Cardiac septum (tissue), 1 donor: ENCODE data around the gene DDX56. TPM values are rescaled to one million over a fixed set of nuclear protein-coding genes. Genes with fewer than 3 reads are reported as not detected.
A peak's percentile ranks its signal among the peaks of the same experiment; 100 is the strongest.
"Not testable (repeated sequence)": the region's sequence is repeated elsewhere in the genome, so short reads cannot be mapped to it uniquely, and the experiment has no call there.

Experiments
- DNase-seq: peaks from one replicate; pipeline ENCODE4 v3.0.0-alpha.2; 2020; ENCODE audit warnings: low spot score
- intact Hi-C: fragments of 100-400 bp; cut with DNase I; formaldehyde crosslinking; loops from one replicate; pipeline ENCODE4 v1.14.0; 2022
- total RNA-seq: library from RNA; stranded (reverse); fragmentation: NEBNext Ultra II Directional; extraction: Animal tissue kit (Norgen Biotek cat#: 25700); gene quantifications from one replicate; pipeline ENCODE4 v1.2.1, GENCODE V29; 2021
- donor health status: DM: no; HTN: no; CAD: no.

The DDX56 gene
- total RNA-seq, 1 donor from 2014 or later: 25.9 TPM

DNA sequence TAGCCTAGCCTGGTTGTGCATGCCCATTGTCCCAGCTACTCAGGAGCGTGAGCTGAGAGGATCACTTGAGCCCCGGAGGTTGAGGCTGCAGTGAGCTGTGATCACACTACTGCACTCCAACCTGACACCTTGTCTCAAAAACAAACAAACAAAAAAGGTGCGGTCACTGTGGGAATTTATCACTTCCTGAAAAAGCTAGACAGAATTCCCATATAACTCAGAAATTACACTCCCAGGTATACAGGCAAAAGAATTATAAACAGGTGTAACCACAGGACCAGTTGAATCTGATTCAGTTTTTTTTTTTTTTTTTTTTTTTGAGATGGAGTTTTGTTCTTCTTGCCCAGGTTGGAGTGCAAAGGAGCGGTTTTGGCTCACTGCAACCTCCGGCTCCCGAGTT lies 29.5 kb upstream of the DDX56 start:
- intact Hi-C loops: no loop called here
- no peak for DNase-seq

- intact Hi-C loops: no loop called here
- DNase-seq: no peak
Measured at GRCh38 chr7:44602576-44602910, 28.8 kb upstream of the DDX56 start.

DNA sequence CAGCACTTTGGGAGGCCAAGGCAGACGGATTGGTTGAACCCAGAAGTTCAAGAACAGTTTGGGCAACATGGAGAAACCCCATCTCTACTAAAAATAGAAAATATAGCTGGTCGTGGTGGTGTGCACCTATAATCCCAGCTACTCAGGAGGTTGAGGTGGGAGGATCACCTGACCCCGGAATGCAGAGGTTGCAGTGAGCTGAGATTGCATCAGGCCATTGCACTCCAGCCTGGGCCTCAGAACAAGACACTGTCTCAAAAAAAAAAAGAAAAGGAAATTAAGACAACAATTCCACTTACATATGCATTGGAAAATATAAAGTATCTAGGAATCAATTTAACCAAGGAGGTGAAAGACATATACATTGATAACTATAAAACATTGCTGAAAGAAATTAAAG lies 25.5 kb upstream of the DDX56 start:
- intact Hi-C loops: loop anchor here (5.0 kb wide), 1 partner anchor 148 kb away; the partner anchor contains the start of gene ZMIZ2

DNA sequence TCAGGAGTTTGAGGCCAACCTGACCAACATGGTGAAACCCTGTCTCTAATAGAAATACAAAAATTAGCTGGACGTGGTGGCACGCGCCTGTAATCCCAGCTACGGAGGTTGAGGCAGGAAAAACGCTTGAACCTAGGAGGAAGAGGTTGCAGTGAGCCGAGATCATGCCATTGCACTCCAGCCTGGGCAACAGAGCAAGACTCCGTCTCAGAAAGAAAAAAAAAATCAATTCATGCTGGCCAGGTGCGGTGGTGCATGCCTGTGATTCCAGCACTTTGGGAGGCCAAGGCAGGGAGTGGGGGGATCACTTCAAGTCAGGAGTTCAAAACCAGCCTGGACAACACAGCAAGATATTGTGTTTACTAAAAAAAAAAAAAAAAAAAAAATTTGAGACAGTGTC lies 23.5 kb upstream of the DDX56 start:
- intact Hi-C loops: loop anchor here (5.0 kb wide), 1 partner anchor 150 kb away; the partner anchor contains the start of gene ZMIZ2
- DNase-seq: not testable (repeated sequence)

More for the DNA sequence above, 25.5 kb upstream of the DDX56 start:
- no peak for DNase-seq

- intact Hi-C loops: loop anchor here (5.0 kb wide), 1 partner anchor 151 kb away; the partner anchor contains the start of gene ZMIZ2
Measured at GRCh38 chr7:44595934-44596635, 22.4 kb upstream of the DDX56 start.

GRCh38 chr7:44590910-44591309 lies 17.2 kb upstream of the DDX56 start:
- intact Hi-C loops: no loop called here
- DNase-seq: no peak

More at GRCh38 chr7:44595934-44596635, 22.4 kb upstream of the DDX56 start:
- DNase-seq: no peak

DNA sequence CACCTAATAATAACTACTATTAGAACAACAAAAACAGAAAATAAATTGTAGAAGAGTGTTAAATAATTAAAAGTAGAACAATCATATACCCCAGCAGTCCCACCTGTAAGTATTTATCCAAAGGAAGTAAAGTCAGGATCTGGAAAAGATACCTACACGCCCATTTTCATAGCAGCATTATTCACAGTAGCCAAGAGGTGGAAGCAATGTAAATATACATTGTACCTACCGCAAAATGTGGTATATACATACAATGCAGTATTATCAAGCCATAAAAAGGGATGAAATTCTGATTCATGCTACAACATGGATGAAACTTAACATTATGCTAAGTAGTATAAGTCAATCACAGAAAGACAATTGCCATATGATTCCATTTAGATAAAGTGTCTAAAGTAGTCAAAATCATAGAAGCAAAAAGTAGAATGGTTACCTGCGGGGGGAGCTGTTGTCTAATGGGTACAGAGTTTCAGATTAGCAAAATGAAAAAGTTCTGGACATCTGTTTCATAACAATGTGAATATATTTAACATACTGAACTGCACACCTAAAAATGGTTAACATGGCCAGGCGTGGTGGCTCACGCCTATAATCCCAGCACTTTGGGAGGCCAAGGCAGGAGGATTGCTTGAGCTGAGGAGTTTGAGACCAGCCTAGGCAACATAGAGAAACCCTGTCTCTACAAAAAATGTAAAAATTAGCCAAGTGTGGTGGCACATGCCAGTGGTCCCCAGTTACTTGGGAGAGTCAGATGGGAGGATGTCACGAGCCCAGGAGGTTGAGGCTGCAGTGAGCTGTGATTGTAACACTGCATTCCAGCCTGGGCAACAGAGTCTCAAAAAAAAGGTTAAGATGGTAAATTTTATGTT lies 14.4 kb upstream of the DDX56 start:
- intact Hi-C loops: loop anchor here (5.0 to 10.0 kb wide), 2 partner anchors 334 to 397 kb away; no protein-coding TSS in a partner anchor
- no peak for DNase-seq

GRCh38 chr7:44583146-44583865 lies 9.6 kb upstream of the DDX56 start:
- intact Hi-C loops: loop anchor here (2.0 to 10.0 kb wide), 3 partner anchors 23 to 401 kb away; partner anchors contain the start of gene OGDH
- DNase-seq: no peak

GRCh38 chr7:44581879-44582603 lies 8.3 kb upstream of the DDX56 start, which contains the start of gene TMED4:
Gene TMED4 (minus strand): TSS chr7:44582231. CDS start chr7:44582206, 25 bp downstream.
- peak; percentile 100 for DNase-seq
- intact Hi-C loops: loop anchor here (2.0 to 10.0 kb wide), 3 partner anchors 25 to 403 kb away; partner anchors contain the start of gene OGDH

DNA sequence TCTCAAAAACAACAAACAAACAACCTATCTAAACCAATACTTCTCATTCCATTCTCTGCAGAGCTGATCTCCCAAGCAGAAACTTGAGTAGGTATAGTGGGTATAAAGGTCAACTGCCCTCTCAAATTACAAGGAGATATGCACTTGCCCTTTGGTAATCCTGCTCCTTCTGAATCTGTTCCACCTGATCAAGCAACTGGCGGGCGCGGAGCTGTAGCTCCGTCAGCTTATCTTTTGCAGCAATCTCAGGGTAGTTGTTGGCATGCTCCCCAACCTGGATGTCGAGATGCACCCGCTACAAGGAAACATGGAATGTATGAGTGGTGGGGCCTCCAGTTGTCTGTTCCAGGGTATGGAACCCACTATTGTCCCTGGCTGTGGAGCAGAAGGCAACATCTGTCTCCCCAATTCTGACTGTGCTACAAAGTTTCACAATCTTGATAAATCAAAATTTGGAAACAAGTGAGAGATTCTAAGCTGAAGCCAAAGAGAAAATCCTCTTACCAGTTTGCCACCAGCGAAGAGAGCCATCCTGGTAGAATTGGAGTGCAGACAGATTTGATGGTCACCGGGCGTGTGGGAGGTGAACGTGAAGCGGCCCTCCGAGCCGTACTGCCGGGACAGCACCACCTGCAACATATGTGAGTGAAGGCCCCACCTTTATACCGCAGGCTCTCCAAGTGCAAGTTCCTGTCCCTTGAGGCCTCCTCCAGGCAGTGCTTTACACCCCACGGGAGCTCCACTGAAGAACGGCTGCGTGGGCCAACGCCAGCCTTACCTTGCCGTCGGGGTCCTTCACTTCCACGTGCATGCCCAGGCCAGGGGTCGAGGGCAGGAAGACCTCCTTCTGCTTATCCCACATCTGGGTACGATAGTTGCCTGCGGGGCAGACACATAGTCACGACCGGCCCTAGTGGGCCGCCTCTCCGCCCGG lies 7.5 kb upstream of the DDX56 start:
- intact Hi-C loops: loop anchor here (5.0 to 10.0 kb wide), 2 partner anchors 186 to 404 kb away; no protein-coding TSS in a partner anchor
- DNase-seq: no peak

- DNase-seq: no peak
Measured at GRCh38 chr7:44576228-44576627, 2.5 kb upstream of the DDX56 start.

GRCh38 chr7:44575054-44575453 lies 1.3 kb upstream of the DDX56 start:
- intact Hi-C loops: no loop called here
- DNase-seq: no peak

More at GRCh38 chr7:44576228-44576627, 2.5 kb upstream of the DDX56 start:
- intact Hi-C loops: no loop called here

- intact Hi-C loops: no loop called here
- no peak for DNase-seq
Measured at GRCh38 chr7:44574287-44574872, 672 bp upstream of the DDX56 start.

- no peak for DNase-seq
- intact Hi-C loops: no loop called here
Measured at GRCh38 chr7:44572771-44573170, 937 bp downstream of the DDX56 start.

DNA sequence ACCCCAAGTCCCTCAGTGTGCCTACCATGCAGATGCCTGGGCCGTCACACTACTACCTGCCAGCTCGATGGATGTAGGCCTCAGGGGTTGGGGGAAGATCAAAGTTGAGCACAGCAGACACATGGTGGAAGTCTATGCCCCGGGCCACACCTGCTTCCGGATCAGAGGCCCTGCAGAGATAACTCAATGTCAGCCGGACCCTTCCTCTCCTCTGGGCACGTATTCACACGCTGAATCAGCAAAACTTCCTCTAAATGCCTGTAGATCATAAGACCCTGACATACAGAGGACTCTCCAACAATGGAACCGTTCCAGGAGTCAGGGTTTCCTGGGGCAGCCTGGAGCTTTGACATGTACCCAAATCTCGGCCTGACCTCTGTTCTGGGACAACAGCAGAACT lies 3.7 kb downstream of the DDX56 start:
- no peak for DNase-seq
- intact Hi-C loops: loop anchor here (5.0 kb wide), 2 partner anchors 78 to 328 kb away; partner anchors contain the start of gene NUDCD3

DNA sequence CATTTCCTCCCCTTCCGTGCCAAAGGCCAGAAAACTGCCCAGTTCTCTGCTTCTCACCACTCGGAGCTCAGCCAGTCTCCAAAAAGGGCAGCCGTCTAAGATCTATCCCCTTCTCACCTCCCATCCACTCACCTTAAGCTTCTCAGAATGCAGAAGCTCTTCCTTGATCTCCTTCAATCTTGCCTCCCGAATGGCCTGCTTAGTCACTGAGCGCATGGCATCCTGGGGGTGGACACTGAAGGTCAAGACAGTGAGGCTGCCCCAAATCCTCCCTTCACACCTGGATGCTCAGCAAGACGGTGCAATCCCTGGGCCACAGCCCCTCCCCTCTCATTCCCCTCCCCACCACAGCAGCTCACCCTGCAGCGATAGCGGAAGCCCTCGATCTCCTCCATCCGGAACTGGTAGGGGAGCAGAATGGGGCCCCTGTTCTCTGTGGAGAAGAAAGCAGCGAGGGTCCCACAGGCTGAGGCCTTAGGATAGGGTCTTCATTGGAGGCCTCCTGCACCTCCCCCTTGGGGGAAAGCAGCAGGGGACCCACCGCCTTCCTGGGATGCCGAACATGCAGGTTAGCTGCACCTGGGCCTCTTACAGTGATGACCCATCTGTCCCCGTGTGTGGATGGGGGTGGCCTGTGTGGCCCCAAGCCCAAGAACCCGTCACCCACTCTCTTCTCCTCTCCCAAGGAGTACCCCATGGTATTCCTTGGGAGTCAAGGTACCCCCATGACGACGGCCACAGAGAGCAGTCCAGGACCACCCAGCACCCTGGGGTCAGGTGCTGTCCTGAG lies 4.7 kb downstream of the DDX56 start:
- intact Hi-C loops: loop anchor here (5.0 kb wide), 2 partner anchors 77 to 327 kb away; partner anchors contain the start of gene NUDCD3
- no peak for DNase-seq
